ENCODE data around the gene TRIM71.

GRCh38 chr3:32885283-32885901 lies 67.6 kb downstream of the TRIM71 start:
- TF ChIP-seq CTCF (IDR thresholded peaks at IDR 0.05) (no peak), POLR2A (IDR thresholded peaks at IDR 0.05) (no peak)
